UCSD-AML1 (cell line): Measurements from ENCODE around the gene FPGT.
"Not testable (repeated sequence)": the region's sequence is repeated elsewhere in the genome, so short reads cannot be mapped to it uniquely, and the experiment has no call there.

Source experiments
- DNase-seq: peaks from one replicate; lab custom pipeline; 2025; ENCODE audit not compliant: unreplicated experiment; lab: John Stamatoyannopoulos, UW

Gene FPGT

DNA sequence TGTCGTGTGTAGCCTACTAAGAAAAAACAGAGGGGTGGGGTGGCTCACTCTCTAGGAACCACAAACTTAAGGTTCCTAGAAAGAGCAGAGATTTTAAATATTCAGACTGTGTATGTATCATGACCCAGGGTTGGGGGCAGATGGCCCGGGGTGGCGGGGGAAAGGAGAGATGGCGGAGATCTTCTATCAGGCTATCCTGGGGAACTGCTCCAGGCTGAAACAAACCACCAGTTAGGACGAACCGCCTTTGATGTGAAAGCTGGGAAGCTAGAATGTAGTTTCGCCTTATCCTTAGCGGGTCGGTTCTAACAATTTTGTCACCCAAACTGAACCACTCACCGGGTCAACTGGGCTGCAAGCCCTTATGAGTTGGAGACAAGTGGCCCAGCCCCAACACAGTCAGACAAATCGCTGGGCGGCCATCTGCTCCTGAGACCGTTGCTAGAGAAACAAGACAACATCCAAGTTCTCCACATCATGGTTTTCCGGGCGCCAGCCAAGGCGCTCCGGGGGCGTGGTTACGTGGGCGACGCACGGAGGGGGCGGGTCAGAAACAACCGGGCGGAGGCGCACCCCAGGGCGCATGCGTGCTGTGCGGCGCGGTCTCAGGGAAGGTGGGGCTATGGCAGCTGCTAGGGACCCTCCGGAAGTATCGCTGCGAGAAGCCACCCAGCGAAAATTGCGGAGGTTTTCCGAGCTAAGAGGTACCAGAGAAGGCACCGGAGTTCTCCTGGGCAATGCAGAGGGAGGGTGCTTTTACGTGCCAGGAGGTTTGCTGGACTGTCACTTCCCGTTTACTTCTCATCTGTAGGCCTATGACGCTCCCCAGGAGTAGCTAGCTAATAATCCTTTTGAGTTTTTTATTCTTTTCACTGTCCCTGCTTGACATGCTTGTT, at the start of gene FPGT, which contains the start of gene LRRIQ3:
FPGT (plus strand) TSS at position 586 of the 896 bp plus-strand sequence; CDS start at position 623, 37 bp downstream.
LRRIQ3 (minus strand) TSS at position 520 of the 896 bp plus-strand sequence. CDS start 14,492 bp downstream, outside the sequence.
- peak; percentile 97 for DNase-seq

DNA sequence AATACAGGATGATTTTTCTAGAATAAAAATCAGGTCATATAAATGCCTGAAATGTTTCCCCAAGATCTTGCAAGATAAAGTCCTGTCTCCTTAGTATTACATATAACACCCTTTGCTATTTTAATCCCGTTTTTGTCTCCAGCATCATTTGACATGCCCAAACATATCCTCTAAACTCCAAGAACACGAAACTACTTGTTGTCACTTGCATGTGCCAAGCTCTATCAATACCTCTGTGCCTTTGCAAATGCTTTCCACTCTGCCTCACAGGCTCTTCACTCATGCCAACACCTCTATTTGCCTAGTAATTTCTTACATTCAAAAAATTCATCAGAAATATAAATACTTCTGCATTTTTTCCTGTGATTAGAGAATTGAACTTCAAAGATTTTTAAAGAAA, 38.0 kb upstream of the FPGT start:
- no peak for DNase-seq

DNA sequence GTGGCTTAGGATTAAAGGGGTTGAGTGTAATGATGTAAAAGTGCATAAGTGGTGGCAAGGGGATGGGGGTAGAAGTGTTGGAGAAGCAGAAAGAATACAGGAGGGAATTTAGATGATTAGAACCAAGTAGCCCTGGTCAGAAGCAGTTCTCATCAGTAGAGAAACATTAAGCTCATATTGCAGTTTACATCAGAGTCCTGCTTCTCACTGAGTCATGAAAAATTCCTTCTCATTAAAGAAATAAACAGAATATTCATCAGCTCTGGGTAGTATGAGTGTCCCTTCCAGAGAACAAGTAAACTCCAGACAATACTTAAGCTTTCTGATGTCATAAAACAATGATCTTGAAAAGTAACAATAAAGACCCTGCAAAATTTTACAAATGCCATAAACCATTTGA, 36.5 kb upstream of the FPGT start:
- no peak for DNase-seq

DNA sequence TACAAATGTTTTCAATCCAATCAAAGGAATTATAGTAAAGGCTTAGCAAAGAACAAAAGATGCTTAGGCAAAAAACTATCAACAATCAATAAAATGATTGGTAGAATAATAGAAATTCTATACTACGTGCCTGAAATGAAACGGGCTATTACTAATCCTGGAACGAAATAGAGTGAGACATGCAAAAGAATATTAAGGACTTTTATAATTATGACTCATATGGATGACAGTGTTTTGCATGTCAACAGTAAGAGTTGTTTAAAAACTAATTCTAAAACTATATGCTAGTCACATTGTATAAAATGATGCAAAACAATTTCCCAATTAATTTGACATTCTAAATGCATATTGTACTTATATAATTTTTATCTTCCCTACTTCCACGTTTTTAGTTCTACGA, 35.7 kb upstream of the FPGT start:
- DNase-seq, result no peak

DNA sequence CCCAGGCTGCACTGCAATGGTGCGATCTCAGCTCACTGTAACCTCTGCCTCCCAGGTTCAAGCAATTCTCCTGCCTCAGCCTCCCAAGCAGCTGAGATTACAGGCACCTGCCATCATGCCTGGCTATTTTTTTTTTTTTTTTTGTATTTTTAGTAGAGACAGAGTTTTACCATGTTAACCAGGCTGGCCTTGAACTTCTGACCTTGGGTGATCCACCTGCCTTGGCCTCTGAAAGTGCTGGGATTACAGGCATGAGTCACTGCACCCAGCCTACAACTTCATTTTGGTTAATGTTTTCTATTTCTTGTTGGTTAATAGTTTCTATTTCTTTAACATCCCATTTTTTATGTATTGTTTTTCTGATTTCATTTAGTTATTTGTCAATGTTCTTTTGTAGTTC, 23.6 kb upstream of the FPGT start:
- not testable (repeated sequence) for DNase-seq

DNA sequence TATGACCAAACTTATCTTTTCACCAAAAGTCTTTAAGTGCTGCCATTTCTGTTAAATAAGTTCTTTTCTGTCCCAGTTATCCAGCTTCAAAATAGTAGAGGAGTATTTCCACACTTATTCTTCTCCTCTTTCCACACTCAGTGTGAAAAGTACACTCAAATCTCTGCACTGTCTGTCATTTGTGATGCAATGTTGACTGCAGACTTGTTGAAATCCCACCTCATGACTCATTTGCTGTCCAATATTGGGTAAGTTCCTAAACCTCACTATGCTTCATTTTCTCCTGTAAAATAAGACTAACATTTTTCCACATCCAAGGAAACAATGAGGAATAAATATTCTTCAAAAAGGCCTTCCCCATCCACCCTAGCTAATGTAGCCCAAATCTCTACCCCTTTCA, 17.6 kb upstream of the FPGT start:
- no peak for DNase-seq

DNA sequence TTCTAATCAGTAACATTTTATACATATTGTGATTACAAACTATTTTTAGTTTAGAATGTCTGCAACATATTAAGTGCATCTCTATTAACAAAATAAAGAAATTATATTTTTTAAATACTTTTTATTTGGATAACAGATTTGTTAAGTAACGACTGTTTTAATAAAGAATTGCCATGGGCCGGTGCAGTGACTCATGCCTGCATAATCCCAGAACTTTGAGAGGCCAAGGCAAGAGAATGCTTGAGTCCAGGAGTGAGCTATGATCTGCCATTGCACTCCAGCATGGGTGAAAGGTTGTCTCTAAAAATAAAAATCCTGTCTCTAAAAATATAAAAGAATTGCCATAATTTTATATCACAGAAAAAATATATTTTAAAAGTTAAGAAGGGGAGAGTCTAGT, 4.1 kb upstream of the FPGT start:
- DNase-seq, result no peak

DNA sequence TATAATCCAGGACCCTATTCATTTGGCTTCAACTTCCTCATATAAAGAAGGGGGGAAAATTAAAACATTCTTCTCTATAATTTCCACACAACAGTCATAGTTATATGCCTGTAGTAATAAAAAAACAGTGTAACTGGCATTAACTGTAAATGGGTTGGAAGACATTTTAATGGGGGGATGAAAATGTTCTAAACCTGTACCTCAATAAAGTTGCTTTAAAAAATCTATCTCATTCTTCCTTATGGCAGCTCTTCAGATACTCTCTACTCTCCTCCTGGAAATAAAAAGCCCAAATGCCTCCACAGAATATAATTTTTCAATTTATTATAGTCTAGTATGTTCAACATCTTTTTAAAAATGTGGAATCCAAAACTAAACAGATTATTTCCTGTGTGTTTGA, 2.7 kb upstream of the FPGT start:
- no peak for DNase-seq

DNA sequence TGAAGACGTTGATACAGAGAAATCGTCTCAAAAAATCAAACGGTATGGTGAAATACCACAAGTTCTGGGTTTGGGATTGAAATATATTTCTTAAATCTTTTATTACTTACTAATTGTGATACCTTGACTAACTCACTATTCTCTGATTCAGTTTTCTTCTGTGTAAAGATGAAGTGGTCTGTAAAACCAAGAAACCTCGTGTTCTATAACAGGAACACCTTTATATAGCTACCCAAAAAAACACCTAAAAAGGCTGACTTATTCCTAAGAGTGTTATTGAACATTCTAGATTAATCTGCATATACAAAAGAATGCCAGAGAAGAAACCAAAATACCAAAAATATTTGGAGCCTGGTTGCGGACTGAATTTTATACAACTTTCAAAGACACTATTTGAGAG, 787 bp upstream of the FPGT start:
- DNase-seq, result no peak

DNA sequence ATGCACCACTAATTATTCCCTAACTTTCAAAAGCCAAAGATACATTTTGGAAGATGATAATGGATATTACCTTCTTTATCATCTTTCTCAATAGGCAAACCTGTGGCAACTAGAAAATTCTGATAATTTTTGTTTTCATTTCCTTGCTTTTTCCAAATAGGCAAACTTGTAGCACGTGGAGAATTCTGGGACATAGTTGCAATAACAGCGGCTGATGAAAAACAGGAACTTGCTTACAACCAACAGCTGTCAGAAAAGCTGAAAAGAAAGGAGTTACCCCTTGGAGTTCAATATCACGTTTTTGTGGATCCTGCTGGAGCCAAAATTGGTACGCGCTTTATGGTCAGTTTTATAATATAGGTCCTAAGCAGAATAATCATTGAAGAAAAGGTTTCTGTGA, 1.5 kb downstream of the FPGT start:
- DNase-seq, result no peak

DNA sequence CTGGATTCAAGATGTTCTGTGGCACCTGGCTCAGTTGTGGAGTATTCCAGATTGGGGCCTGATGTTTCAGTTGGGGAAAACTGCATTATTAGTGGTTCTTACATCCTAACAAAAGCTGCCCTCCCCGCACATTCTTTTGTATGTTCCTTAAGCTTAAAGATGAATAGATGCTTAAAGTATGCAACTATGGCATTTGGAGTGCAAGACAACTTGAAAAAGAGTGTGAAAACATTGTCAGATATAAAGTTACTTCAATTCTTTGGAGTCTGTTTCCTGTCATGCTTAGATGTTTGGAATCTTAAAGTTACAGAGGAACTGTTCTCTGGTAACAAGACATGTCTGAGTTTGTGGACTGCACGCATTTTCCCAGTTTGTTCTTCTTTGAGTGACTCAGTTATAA, 7.2 kb downstream of the FPGT start:
- no peak for DNase-seq

DNA sequence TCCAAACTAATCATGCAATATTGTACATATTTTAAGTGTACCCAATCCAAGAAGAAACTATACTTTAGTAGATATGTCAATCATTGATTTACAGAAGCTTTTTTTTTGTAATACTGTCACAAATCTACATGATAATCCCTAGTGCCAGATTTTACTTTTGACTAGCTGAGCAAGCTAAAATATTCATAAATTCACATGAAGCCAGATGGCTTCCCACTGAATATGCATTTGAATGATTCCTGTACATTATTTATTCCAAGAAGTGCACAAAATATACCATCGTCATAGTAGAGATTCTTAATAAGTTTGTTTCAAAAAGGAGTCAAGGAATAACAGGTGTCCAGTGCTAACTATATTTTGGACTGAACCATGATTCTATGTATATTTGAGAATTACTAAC, 17.2 kb downstream of the FPGT start:
- DNase-seq, result no peak

DNA sequence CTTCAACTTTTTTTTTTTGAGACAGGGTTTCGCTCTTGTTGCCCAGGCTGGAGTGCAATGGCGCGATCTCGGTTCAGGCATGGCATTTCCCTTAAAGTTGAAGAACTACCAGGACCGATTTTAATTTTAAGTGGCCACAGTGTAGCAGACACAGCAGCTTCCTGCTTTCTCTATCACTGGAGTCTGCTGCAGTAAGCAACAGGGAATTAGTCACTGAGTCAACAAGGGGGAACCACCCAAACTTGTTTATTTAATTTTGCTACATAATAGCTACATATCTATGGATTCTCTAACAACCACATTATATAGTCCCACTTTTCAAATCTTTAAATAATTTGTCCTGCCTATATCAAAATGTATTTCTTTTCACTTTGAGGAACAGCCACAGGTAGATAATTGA, 24.7 kb downstream of the FPGT start:
- DNase-seq, result no peak

DNA sequence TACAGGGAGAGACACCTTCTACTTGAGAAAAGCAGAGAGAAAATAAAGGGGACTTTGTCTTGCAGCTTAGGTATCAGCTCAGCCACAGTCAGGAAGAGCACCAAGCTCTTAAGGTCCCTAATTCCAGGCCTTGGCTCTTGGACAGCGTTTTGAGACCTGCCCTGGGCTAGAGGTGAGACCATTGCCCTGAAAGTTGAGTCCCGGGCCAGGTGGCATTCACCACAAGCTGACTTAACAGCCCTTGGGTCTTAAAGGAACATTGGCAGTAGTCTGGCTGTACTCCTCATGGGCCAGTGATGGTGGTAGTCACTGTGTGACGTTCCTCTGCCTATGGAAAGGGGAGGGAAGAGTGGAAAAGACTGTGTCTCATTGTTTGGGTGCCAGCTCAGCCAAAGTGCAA, 25.4 kb downstream of the FPGT start:
- no peak for DNase-seq

DNA sequence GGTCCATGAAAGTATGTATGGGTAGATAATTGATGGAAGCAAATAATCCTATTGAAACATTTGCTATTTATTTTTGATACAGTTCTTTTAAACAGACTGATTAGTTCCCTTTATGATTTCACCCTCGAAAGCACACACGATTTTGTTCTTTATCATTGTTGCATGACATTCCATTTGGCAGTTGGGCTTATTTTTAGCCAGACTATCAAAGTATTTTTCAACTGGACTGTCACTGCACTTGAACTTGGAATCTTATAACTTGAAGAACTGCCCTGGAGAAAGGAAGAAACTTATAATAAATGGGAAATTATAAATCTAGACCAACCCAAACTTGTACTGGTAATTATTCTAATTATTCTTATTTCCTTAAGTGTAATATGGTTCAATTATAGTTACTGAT, 37.1 kb downstream of the FPGT start, which contains the start of gene TNNI3K:
TNNI3K (plus strand) TSS at position 235 of the 400 bp plus-strand sequence; CDS start at position 300, 65 bp downstream.
- no peak for DNase-seq

DNA sequence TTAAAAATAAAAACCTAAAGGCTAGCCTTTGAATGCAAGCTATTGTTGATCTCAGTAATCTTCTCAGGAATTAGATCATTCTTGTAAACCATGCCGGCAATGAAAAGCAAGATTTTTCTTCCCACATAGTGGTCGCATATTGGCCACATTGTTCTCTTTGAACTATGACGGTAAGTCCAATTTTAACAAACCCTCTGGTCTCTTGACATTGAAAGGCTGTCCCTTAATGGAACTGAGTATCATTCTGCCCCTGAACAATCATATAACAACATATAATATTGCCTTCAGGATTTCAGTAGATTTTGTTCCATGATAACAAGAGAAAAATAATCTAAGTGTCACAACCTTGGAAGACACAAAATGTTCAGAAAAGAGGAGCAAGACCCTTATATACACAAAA, 38.4 kb downstream of the FPGT start:
- DNase-seq, result no peak

DNA sequence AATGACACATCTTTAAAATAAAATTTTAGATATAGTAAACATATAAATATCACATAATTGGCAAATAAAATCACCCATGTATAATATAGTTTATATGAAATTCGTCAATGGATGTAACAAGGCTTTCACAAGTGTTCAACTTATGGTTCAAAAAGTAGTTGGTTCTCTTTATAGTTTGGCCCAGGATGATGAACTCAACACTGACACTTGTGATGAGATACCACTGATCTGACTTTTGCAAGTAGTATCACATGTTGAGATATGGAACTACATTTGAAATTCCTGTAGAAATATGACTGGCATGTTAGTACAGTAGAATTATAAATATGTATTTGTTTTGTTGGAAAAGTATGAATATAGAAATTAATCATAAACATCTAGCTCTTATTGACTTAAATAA, 39.0 kb downstream of the FPGT start:
- no peak for DNase-seq

DNA sequence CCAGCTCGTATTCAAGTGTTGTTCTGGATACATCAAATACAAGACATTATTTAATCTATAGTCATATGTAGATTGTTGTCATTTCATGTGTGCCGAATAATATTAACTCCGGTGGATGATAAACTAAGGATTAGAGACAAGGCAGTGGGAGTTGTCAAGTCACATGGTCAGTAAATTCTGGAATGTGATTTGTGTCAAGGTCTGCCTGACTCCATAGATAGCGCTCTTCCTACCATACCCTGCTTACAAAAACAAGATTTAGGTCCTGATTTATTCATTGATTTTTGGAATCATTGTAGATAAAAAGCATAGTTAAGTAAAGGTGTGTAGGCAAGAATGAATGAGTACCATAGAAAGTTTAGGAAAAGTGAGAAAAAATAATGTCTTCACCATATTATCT, 39.7 kb downstream of the FPGT start:
- DNase-seq, result no peak

DNA sequence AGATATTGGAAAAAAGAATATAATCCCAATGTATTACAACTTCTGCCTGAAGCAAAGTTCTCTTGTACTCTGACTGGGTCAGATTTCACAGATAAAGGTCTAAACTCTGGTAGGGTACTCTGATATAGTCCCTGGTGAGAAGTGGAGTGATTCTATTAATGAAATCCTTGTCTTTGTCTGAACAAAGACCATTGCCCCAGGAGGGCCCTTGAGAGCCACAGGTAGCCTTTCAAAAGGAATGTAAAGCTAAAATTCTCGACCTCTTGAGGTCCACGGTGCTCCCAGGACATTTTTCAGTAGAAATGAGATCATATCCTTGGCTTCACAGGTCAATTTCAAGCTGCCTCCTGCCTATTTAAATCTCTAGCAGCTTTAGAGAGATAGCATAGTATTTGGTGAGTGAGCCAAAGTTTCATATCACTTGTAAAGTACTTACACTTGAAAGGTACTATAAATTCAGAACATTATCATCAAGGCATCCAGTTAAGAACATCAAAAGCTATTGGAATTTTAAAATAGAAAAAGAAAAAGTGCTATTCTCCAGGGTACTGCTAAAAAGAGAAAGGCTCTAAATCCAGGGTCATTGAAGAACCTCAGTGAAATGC, 47.2 kb downstream of the FPGT start:
- no peak for DNase-seq

DNA sequence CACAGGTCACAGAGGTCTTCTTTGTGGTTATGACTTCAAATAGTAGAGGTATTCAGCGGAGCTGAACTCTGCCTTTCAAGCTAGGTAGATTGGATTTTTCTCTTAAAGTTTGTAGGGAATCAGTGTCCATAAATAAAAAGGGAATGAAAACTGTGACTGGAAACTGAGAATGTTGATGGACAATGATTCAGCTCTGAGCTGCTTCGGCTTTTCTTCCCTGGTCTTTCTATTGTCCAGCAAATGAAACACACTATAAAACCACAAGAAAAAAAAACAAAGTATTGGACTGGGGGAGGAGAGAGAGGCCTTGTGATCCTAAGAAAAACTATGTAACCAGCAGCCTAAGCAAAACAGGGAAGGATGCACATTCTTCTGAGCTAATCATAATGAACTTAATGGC, 48.3 kb downstream of the FPGT start:
- DNase-seq, result no peak

DNA sequence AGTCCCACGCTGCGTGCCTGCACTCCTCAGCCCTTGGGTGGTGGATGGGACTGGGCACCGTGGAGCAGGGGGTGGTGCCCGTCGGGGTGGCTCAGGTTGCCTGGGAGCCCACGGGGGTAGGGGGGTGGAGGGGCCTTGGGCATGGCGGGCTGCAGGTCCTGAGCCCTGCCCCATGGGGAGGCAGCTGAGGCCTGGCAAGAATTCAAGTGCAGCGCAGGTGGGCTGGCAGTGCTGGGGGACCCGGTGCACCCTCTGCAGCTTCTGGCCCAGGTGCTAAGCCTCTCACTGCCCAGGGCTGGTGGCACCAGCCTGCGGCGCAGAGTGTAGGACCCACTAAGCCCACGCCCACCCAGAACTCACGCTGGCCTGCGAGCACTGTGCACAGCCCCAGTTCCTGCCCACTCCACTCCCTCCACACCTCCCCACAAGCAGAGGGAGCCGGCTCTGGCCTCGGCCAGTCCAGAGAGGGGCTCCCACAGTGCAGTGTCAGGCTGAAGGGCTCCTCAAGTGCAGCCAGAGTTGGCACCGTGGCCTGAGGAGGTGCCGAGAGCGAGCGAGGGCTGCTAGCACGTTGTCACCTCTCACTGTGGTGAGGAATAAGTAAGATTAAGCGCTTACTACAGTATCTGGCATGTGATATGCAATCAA, 50.0 kb downstream of the FPGT start:
- DNase-seq, result no peak
